BLaER1 treated with 17β-estradiol and CSF1 and Interleukin-3, amounts not matched to agents 10 nM and 100 nM (cell line): ENCODE results near the gene YAE1.

Experiments
- H3K27ac ChIP-seq, 11 experiments: shearing (Covaris generic); formaldehyde crosslinking; 2 replicates each; pipeline ENCODE4 v1.8.1; 2022
- H3K27me3 ChIP-seq, 11 experiments: shearing (Covaris generic); formaldehyde crosslinking; 2 replicates each; pipeline ENCODE4 v1.8.1; 2022
- H3K36me3 ChIP-seq, 11 experiments: shearing (Covaris generic); formaldehyde crosslinking; 2 replicates each; pipeline ENCODE4 v1.8.1; 2022
- H3K4me1 ChIP-seq, 10 experiments: shearing (Covaris generic); formaldehyde crosslinking; 2 replicates each; pipeline ENCODE4 v1.8.1; 2022
- H3K4me2 ChIP-seq, 11 experiments: shearing (Covaris generic); formaldehyde crosslinking; 2 replicates each; pipeline ENCODE4 v1.8.1; 2022
- H3K4me3 ChIP-seq, 10 experiments: shearing (Covaris generic); formaldehyde crosslinking; 2 replicates each; pipeline ENCODE4 v1.8.1; 2022
- H3K9ac ChIP-seq, 11 experiments: shearing (Covaris generic); formaldehyde crosslinking; 2 replicates each; pipeline ENCODE4 v1.8.1; 2022
- H3K9me3 ChIP-seq, 11 experiments: shearing (Covaris generic); formaldehyde crosslinking; replicated peaks in 1 of 11; 2 replicates each; pipeline ENCODE4 v1.8.1; 2022
- H4K20me1 ChIP-seq, 11 experiments: shearing (Covaris generic); formaldehyde crosslinking; 2 replicates each; pipeline ENCODE4 v1.8.1; 2022
- Cebpa-rat ChIP-seq, 11 experiments: shearing (Covaris generic); IDR thresholded peaks; 2 replicates each; pipeline ENCODE4 v1.8.1; 2022

YAE1 gene

DNA sequence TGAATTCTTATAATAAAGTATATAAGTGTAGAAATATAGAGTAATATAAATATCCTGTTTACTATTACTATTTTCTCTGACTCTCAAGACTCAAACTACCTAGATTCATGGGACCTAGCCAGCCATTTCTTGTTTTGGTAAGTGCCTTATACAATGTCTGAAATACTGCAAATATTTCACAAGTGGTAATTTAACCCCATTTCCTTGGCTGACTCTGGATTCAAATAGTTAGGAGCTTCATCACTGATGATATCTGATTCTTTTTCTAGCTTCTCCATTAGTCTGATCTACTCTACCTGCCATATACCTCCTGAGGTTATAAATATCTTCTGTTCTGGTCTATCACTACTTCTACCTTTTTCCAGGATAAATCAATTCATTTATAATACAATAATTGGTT, 50.8 kb downstream of the YAE1 start:
- no peak for TF ChIP-seq Cebpa-rat (IDR thresholded peaks at IDR 0.05)
- H4K20me1 ChIP-seq: no peaks in the 10 kb centered on the region
- no peak overlapping the region for H3K4me3 ChIP-seq

DNA sequence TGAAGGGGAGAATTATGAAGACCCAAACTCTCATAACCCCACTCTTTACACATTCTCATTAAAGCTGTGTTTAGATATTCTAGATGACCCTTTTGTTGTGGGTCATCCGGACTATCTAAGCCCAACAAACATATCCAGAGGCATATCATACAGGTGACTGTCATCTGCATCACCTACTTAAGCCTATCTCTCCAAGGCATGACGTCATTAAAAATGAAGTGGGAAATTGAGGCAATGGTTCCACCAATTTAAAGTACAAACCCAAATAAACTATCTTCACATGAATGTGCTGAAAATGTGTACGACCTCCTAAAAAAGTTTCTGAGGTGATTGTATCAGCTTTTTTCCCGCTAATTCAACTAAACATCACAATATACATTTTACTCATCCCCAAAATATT, 52.7 kb downstream of the YAE1 start:
- H3K9ac ChIP-seq: no peak overlapping the region
- no peak for TF ChIP-seq Cebpa-rat (IDR thresholded peaks at IDR 0.05)
- H3K9me3 ChIP-seq: no peaks in the 10 kb centered on the region
- no peak overlapping the region for H3K4me3 ChIP-seq
- no peaks in the 10 kb centered on the region for H3K36me3 ChIP-seq
- peaks cover 0 to under 1% (median 0%) of the 10 kb centered on the region in 11 experiments; a peak in 1 of 22 replicates for H4K20me1 ChIP-seq
- no peak overlapping the region for H3K4me2 ChIP-seq
- H3K27ac ChIP-seq: no peak overlapping the region
- H3K4me1 ChIP-seq: peaks cover 15 to 34% (median 21%) of the 10 kb centered on the region in 10 experiments
- no peaks in the 10 kb centered on the region for H3K27me3 ChIP-seq

More for the DNA sequence above, 50.8 kb downstream of the YAE1 start:
- H3K36me3 ChIP-seq: no peaks in the 10 kb centered on the region
- no peak overlapping the region for H3K4me2 ChIP-seq
- H3K9ac ChIP-seq: no peak overlapping the region
- H3K4me1 ChIP-seq: peaks cover 5 to 25% (median 11%) of the 10 kb centered on the region in 10 experiments
- no peak overlapping the region for H3K27ac ChIP-seq
- H3K9me3 ChIP-seq: no peaks in the 10 kb centered on the region
- H3K27me3 ChIP-seq: no peaks in the 10 kb centered on the region

- TF ChIP-seq Cebpa-rat (IDR thresholded peaks at IDR 0.05): no peak
- no peaks in the 10 kb centered on the region for H3K36me3 ChIP-seq
- peak overlapping the region in 5 of 11 experiments; percentile 2 to 98 (median 96); a peak in 7 of 22 replicates for H3K4me2 ChIP-seq
- H3K27ac ChIP-seq: peak overlapping the region in 3 of 11 experiments; percentile 96 to 99 (median 98); a peak in 5 of 22 replicates
- peaks cover 0 to 16% (median 7%) of the 10 kb centered on the region in 11 experiments; a peak in 10 of 22 replicates for H4K20me1 ChIP-seq
- H3K9me3 ChIP-seq: no peaks in the 10 kb centered on the region
- no peaks in the 10 kb centered on the region for H3K27me3 ChIP-seq
- H3K4me1 ChIP-seq: peaks cover 28 to 41% (median 34%) of the 10 kb centered on the region in 10 experiments
- H3K4me3 ChIP-seq: no peak overlapping the region
- H3K9ac ChIP-seq: peak overlapping the region in 3 of 11 experiments; percentile 1 to 98 (median 68); a peak in 2 of 22 replicates
These were observed 54.3 kb downstream of the YAE1 start for GRCh38 chr7:39620486-39620885.

DNA sequence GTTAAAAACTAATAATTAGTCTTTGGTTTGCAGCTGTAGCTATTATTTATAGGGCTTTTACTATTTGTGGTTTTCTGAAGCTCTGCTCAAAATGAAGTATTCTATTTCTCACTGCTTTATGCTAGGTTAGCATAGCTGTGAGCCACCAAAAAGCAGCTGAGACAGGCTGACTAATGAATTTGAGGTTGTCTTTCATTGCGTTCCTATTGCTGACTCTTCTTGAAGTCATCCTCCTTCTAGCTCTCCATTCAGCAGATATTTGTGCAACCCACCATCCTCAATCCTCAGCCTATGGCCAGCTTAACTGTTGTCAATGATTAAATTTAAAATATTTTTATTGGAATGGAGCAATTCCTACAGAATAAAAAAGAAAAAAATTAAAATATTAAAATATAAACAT, 55.1 kb downstream of the YAE1 start:
- H4K20me1 ChIP-seq: peaks cover 0 to 23% (median 15%) of the 10 kb centered on the region in 11 experiments; a peak in 12 of 22 replicates
- H3K9me3 ChIP-seq: no peaks in the 10 kb centered on the region
- TF ChIP-seq Cebpa-rat (IDR thresholded peaks at IDR 0.05): no peak
- peaks cover 0 to 3% (median 0%) of the 10 kb centered on the region in 11 experiments; a peak in 4 of 22 replicates for H3K36me3 ChIP-seq
- H3K27ac ChIP-seq: peak overlapping the region in 4 of 11 experiments; percentile 90 to 99 (median 97); a peak in 6 of 22 replicates
- H3K9ac ChIP-seq: peak overlapping the region in 3 of 11 experiments; percentile 68 to 98 (median 95); a peak in 2 of 22 replicates
- peak overlapping the region in 8 of 11 experiments; percentile 77 to 99 (median 96); a peak in 13 of 22 replicates for H3K4me2 ChIP-seq
- H3K4me3 ChIP-seq: no peak overlapping the region
- H3K27me3 ChIP-seq: no peaks in the 10 kb centered on the region
- peaks cover 35 to 49% (median 40%) of the 10 kb centered on the region in 10 experiments for H3K4me1 ChIP-seq

DNA sequence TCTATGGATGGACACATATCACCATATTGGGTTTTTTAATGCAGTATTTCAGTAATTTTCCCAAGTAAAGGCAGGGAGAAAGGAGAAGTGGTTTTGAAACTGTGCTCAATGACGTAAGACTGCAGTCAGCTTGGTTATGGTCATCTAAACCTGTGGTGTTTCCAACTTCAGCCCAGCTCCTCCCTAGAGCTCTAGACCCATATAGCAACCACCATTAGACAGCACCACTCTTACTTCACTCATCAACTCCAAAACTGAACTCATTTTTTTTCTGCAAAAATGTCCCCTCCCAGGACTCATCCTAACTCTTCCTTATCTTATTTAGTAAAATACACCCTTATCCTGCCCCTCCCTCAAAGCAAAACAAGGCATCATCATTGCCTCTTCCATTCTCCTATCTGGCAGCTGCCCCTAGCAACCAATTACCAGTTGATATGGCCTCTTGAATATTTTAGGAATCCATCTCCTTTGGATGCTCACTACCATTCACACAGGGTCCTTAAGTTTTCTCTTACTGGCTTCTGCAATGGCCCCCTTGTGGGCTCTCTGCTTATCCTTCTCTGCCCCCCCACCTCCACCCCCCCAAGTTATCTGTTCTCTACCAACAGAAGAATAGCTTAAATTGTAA, 55.7 kb downstream of the YAE1 start:
- peak overlapping the region; percentile 77 to 99 (median 96) for H3K4me2 ChIP-seq
- H3K9me3 ChIP-seq: no peaks in the 10 kb centered on the region
- peaks cover 35 to 55% (median 41%) of the 10 kb centered on the region in 10 experiments for H3K4me1 ChIP-seq
- H3K4me3 ChIP-seq: peak overlapping the region in 5 of 10 experiments; percentile 93 to 99 (median 94); a peak in 8 of 20 replicates
- H4K20me1 ChIP-seq: peaks cover 0 to 28% (median 20%) of the 10 kb centered on the region in 11 experiments; a peak in 12 of 22 replicates
- peak overlapping the region in 4 of 11 experiments; percentile 94 to 99 (median 96); a peak in 7 of 22 replicates for H3K9ac ChIP-seq
- no peaks in the 10 kb centered on the region for H3K27me3 ChIP-seq
- H3K36me3 ChIP-seq: peaks cover 0 to 8% (median 0%) of the 10 kb centered on the region in 11 experiments; a peak in 4 of 22 replicates
- no peak for TF ChIP-seq Cebpa-rat (IDR thresholded peaks at IDR 0.05)
- H3K27ac ChIP-seq: peak overlapping the region in 6 of 11 experiments; percentile 90 to 99 (median 96); a peak in 11 of 22 replicates
